H4 (cell line): ENCODE data around the gene MIPEP. TPM values are rescaled to one million over a fixed set of nuclear protein-coding genes. Genes with fewer than 3 reads are reported as not detected.

Experiments
- DNase-seq: peaks from one replicate; pipeline ENCODE4 v3.0.0-alpha.2; 2015; ENCODE audit warnings: low spot score
- total RNA-seq: library from RNA; depleted of rRNA; stranded (reverse); fragments of >200 nt; shearing (Covaris generic); gene quantifications from 2 replicates; pipeline ENCODE4 v1.2.3, GENCODE V29; 2014; rRNA removed

The MIPEP gene
- total RNA-seq, 1 experiment from 2014 or later: 11.2 TPM

DNA sequence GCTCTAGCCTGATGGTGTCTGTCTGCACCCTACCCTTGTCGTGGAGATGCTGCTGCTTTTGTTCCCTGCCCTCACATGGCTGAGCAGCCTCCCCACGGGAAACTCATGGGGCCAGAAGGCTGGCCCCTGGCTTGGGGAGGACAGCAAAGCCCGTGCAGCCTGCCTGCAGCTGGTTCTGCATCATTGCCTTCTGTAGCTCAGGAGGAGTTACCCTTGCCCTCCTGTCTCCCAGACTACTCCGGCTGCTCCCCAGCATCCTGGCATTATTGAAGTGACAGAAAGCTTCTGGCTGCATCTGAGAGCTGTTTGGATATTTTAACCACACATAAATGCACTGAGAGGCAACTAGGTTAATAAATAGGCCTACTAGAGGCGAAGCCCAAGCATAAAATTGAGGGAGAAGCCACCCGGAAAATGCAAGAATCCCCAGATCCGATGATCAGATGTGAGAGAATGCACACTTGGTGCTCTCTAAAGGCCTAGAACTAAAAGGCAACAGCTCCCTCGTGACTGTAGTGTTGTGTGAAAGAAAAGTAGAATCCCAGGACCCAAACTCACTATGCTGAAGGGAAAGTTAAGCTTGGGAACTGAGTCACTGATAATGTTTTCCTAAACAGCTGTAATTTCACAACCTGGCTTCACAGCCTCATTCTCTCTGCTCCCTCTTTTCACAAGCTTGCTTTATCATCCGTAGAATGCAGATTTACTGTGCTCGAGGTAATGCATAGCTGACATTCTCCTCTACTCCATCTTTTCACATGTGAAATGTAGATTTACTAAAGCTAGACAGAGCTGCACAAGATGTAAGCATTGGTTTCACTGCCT is 208.1 kb downstream of the MIPEP start:
- no peak for DNase-seq

Other genes starting within 250 kb of the MIPEP start
- not detected in 2 replicates for gene C1QTNF9B, start 8.1 kb upstream of the MIPEP start, total RNA-seq